Stimulated activated CD4-positive, alpha-beta T cell treated with anti-CD3 and anti-CD28 coated beads, Interleukin-2, amount 100 ng/mL, for 4 hours (primary cell): Measurements from ENCODE around the gene THUMPD2.
"Not testable (repeated sequence)": the region's sequence is repeated elsewhere in the genome, so short reads cannot be mapped to it uniquely, and the experiment has no call there.

ENCODE experiments used
- DNase-seq: peaks from one replicate; pipeline ENCODE4 v3.0.0-alpha.2; 2020; ENCODE audit warnings: low read depth

THUMPD2 gene

DNA sequence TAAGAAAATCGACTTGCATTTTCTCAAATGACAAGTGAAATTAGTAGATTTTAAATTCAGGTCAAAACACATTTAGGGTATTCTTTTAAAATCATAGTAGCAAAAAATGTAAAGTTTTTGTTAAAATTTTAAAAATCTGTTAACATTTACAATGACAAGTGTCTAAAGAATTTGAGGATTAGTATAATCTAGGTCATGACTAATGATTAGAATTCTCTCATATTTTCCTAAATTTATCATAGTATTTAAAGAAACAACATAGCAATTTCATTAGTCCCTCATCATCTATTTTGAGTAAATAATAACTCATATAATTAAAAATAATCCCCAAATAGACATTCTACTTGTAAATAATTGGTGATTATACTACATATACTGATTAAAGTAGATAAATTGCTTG, 23.6 kb downstream of the THUMPD2 start:
- no peak for DNase-seq

DNA sequence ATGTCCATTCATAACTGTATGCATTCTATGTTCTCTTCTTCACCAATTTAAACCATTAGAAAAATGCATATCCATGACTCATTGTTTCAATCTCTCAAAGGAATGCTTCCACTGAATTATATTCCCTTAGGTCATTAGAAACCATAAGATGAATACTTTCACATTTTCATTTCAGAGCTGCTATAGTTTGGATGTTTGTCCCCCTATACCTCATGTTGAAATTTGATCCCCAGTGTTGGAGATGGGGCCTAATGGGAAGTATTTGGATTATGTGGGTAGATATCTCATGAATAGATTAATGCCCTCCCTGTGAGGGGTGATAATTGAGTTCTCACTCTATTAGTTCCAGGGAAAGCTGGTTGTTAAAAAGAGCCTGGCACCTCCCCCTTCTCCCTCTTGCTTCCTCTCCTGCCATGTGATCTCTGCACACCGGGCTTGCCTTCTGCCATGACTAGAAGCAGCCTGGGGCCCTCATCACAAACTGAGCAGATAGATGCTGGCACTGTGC, 35.7 kb downstream of the THUMPD2 start:
- no peak for DNase-seq

DNA sequence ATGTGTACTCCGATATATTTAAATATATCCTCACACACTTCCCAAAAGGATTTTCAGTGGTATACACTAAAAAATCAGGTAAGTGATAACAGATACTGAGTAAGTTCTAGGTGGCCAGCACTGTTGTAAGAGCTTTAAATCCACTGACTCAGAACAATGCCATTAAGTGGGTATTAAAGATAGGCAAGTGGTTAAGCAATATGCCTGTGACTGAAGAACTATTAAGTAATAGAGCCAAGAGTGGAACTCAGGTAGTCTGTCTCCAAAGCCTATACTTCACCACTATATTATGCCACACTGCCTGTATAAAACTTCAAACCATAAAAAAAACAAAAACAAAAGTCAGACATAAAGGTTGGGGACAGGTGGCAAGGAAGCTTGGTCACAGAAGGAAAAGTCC, 37.2 kb downstream of the THUMPD2 start:
- no peak for DNase-seq

DNA sequence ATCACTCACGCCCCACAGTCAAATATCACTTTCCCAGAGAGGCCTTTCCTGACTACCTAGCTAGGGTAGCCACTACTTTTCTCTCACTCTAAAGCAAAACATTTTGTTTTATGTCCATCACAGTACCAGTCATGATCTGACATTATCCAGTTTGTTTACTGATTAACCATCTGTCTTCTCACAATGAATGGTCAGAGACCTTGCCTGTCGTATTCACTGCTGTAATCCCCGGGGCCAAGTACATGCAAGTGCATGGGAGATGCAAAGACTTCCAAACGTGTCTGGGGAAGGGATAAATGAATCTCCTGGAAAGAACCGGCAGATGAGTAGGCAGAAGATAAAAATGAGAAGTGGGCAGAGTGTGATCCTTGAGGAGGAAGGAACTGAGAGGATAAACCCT, 39.7 kb downstream of the THUMPD2 start:
- DNase-seq = no peak

DNA sequence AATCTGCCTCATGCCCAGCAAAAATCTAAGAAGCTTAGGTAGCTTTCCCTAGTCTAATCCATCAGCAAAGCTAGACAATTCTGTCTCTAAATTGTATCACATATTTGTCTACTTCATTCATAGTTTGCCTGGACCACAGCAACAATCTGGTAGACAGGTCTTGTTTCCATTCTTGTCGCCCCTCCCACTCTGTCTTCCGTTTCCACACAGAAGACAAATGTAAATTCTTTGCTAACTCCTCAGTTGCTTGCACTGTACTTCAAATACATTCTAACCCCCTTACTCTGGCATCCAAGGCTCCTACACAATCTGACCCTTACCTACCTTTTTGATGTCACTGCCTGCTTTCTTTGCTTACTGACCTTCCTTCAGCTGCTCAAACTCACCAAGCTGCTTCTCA, 40.1 kb downstream of the THUMPD2 start:
- DNase-seq = no peak

DNA sequence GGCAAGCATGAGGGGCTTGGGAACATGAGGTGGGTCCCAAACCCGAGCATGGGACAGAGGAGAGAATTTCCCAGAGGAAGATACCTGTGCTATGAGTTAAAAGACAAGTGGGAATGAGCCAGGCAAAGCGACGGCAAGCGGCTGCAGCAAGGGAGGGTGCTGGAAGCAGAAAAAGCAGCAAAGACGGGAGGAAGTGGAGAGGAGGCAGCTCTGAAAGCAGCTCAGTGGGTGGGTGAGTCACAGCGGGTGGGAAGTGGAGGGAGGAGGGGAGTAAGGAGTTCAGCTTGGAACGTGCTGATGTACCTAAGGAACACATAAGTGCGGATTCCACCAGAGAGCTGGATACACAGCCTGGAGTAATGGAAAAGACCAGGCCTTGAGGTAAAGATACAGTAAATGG, 41.4 kb downstream of the THUMPD2 start:
- DNase-seq = no peak

DNA sequence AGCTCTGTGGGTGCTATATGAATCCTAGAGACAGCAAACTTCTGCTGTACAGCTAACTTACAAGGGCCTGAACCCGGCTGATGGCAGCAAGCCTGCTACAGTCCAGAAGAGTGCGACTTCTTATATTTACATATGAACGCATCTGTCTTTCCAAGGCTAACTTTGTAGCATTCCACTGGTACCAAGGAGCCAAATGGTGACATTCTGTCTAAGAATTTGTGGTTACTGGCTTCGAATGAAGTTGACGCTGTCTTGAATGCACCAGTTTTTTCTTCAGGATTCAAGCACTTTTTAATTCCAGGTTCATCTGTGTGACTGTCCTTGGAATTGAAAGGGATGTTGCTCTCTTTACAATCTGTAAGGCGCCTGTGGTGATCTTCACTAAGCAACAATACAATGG, 42.4 kb downstream of the THUMPD2 start:
- no peak for DNase-seq

DNA sequence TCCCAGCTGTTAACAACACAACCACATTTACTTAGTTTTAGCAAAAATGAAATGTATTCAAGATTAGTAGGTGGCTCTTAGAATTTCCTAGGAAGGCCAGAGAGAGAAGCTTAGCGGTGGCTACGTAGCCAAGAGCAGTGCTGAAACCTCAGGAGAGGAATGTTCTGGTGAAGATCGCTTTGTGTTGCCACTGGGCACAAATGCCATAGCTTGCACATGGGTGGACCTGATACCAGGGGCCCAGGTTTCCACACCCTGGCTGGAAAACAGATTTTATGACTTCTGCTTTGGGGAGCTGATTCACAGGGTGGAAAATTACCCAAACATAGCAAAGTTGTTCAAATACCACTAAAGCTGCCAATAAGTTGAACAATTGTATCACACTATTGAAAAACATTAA, 43.4 kb downstream of the THUMPD2 start:
- DNase-seq = no peak

DNA sequence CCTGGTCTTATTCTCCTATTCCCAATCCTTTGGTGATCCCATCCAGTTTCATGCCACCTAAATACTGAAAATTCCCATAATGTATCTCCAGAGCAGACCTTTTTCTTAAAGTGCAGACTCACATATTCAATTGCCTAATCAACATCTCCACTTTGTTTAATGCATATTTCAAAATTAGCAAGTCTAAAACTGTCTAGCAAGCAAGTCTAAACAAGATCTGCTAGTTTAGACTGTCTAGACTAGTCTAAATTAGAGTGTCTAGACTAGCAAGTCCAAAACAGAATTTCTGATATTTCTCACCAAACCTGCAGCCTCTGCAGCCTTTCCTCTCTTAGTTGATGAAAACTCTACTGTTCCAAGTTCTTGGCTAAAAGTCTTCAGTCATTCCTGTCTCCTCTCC, 44.6 kb downstream of the THUMPD2 start:
- no peak for DNase-seq

DNA sequence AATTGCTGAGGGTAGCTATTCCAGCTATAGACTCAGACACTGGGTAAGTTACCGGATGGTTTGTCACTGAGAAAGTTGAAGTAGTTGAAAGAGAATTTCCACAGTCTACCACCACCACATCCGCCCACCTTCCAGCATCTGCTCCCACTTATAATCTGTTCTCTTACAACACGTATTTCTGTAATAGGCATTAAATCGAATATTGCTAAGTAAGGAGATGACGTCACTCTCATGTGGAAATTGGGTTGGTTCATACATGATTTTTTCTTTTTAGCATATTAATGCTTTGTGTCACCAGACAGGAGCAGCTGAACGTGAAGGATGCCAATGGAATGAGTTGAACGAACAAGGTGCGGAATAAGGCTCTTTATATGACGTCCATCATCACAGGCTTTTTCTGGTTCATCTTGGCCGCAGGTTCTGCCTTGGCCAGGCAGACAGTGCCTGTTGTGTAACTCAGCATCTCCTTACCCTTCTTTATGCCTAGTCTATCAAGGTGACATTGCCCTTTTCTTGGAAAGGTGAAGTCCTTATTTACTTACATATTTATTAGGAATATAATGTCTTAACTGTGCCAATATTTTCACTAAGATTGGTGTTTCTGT, 45.9 kb downstream of the THUMPD2 start:
- DNase-seq = no peak

DNA sequence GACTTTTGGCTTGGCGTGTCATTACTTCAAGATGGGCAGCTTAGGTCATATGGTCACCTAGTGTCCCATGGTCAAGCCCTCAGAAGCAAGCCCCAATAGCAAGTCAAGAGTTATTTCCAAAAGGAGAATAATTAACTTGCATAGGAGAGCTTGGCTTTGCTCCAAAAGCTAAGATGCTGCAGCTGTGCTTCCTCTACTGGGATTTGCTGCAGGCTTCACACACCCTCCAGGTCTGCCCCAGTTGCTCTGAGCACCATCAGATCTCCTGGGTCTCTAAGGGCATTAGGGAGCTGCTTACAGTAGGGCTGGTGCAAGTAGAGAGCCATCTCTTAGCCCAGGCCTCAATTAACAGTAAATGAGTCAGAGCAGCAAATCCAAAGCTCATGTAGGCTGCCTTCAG, 46.6 kb downstream of the THUMPD2 start:
- no peak for DNase-seq

DNA sequence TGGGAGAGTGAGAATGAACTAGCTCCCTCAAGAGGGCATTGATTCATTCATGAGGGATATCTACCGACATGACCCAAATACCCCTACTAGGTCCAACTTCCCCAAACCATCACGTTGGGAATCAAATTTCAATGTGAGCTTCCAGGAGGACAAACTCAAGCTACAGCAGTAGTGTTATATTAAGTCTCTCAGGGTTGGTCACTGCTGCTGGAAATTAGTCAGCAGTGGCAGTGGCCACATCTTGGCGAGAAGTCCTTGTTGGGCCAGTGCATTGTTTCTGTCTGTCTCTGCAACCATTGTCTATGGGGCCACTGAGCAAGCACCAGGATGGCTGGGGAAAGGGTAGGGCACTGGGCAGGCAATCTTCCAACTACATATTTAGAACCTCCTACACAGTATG, 47.5 kb downstream of the THUMPD2 start:
- no peak for DNase-seq

DNA sequence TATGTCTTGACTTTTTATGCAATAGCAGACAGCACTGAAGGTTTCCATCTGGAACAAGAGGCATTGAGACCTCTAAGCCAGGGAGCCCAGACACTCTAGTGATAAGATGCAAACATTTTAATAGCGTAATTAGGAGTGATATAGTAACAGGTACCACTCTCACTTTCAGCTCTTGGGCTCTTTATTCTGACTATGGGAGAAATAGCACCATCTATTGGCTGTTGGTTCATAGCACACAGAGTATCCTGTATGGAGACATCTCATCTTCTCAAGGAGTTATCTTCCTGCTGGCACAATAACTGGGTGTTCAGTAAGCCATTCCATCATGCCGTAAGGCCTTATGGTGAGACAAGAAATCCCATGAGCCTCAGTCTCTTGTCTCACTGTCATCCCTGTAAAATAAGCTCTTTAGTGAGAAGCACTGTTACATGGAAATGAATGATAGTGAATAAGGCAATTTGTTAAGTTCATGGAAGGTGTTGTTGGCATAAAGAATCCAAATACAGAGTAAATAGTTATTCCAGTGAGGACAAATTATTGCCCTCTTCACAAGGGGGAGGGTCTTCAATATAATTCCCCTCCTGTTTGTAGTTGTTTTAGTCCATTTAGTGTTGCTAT, 48.3 kb downstream of the THUMPD2 start:
- no peak for DNase-seq

DNA sequence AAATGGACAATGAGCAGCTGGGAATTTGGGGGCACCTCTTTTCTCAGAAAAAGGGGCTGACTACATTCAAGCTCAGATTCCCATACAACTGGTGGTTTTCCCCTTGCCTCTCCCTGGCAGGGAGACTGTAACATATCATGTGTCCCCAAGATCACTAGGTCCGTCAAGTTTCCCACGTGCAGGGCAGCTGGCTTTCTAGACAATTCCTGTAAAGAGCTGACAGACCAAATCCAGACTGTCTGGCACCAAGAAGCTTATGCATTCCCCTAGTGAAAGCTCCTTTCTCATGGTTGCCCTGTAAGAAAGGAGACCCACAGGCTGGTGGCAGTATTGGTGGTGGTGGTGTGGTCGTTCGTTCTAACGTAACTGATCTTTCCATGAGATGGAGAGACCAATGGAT, 48.8 kb downstream of the THUMPD2 start:
- DNase-seq = no peak

DNA sequence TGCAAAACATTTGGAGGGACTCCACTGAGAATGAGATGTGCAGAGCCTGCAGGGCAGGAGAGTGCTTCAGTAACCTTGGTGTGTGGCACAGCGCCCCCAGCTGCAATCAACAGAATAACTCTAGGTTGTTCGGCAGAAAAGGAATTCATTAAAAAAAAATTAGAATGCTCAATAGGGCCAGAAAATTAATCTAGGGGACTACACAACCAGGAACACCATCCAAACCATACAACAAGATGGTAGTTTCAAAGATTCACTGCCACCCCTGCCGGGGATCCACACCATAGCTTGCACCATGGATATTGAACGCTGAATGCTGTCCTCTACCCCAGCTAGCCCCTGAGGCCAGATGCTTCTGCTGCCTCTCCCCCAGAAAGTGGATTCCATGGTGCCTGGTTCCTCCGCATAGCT, 50.1 kb downstream of the THUMPD2 start:
- no peak for DNase-seq

DNA sequence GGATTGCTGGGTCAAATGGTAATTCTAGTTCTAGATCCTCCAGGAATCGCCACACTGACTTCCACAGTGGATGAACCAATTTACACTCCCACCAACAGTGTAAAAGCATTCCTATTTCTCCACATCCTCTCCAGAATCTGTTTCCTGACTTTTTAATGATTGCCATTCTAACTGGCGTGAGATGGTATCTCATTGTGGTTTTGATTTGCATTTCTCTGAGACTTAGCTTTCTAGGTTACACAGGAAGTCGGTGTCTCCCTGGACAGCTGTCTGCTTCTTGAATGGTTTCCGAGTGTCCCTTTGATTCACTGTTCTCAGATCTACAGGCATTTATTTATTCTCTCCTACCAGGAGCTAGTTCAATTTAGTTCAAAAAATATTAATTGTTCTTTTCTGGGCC, 51.0 kb downstream of the THUMPD2 start:
- not testable (repeated sequence) for DNase-seq

DNA sequence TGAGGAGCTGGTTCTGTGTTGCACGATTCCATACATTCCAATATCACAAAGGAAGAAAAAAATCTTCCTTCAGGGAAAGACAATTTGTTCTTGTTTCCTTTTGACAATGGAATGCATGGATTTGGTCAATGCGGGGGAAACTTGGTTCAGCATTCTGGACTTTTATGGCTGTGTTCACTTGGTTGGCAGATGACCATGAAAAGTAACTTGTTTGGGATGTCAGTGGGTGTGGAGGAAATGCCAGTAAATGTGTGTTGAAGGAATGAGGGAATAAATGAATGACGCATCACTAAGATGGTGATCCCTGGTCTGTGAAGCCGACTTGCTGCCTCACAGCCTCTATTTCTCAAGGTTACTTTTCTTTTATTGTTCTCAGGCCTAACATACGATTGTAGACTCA, 53.7 kb downstream of the THUMPD2 start:
- DNase-seq = no peak

DNA sequence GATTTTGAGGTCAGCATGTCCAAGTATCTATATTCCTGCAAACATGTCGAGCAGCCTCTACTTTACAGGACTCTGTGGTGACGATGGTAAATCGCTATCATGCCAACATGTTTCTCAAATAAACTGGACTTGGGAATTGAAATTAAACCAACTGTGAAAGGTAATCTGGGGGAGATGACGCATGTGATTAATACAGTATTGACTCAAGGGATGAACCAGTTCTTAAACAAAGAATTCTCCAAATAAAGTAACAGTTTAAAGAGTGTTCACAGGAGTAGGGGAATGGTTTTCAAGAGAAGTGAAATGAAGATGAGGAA, 54.3 kb downstream of the THUMPD2 start:
- no peak for DNase-seq

DNA sequence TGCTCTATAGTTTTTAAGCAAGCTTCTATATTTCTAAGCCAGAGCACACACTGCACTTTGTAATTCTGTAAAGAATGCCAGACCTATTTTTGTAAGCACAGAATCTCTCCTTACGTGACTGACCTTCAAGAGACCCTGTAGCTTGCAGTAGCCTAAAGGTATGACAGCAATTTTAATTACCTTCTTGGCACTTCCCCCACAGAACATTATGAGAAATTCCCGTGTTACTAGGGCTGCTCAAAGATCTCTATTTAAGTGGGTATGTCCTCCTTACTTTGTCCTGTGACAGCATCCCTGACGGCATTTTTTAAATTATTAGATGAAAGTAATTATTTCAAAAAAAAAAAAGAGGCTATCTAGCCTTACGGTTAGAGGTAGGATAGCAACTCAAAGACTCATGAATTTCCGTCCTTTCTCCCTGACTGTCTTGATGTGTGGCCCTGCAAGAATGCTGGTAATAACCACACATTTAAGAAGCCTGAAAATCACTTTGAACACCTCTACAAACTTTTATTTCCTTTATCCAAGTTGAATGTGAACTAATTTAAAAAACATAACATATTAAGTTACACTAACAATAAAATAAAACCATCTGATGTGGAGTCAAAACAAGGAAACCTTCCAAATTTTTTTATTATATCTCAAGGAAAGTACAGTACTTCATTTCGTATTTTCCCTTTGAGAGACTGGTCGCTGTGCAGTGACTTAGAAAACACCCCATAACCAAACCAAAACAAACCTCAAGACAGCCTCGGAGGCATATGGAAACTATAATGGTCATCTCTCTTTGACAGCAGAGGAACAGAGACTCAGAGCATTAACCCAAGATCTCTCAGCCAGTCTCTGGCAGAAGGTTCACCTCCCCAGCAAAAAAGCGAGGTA, 54.9 kb downstream of the THUMPD2 start:
- DNase-seq = no peak

DNA sequence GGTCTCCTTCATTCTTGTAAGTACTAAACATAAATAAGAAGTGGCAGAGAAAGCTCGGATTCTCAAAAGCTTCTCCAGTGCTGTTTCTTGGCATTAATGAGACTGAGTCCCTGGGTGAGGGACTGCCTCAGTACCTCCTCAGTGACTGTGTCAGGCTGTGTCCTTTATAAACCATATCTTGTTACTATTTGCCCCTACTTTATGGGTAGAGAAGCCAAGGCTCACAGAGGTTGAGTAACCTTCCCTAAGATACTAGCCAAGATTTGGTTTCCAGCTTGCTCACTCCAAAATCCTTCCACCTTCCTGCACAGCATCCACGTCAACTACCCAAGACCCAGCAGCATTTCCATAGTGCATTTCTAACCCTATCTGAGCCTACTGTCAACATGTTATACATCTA, 55.6 kb downstream of the THUMPD2 start:
- DNase-seq = no peak

DNA sequence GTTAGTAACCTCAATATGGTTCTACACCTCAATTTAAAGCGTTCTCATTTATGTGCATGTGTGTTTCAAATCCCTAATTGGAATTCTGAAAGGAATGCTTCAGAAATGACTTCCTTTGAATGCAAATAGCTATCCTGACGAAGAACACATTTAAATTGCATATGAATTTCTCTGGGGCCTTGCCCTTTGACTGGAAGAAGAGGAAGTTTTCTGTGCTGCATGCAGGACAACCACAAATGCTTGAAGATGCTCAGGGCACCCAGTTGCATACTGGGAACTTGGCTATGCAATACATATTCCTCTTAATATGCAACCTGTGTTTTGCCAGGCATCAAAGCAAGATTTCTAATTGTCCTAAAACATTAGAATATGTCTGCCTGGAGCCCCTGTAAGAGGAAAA, 58.1 kb downstream of the THUMPD2 start:
- no peak for DNase-seq

DNA sequence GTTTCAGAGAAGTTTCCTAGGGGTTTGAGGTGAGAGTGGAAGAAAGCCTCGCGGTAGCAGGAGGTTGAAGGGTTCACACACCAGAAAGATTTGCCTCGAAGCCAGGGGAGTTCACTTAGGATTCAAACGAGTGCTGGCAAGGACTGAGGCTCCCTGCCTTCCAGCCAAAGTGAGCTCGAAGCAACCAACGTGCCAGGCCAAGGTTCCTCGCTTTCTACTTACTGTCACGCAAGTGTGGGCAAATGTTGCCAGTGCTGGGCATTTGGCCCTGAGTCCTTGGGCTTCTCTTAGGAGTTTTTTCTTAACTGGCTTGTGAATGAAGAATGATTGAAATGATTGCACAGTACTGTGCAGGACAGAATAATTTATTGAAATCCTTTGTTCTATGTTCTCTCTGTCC, 59.7 kb downstream of the THUMPD2 start:
- DNase-seq = no peak

DNA sequence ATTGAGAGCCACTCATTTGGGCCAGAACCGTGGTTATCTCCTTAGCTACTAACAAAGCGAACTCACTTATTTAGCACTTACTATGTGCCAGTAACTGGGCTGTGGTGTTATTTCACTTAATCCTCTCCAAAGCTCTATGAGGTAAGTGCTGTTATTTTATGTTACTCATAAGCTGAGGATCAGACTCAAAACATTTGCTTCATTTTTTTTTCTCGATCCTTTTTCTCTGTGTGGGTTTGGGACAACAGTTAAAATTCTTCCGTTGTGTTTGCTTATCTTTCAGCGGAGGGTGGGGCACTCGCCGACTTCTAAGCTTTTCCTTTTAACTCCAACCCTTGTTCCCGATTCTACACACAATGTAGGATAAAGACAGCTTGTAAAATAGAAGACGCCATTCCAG, 60.6 kb downstream of the THUMPD2 start:
- no peak for DNase-seq
